HG03045 (cell line): Measurements from ENCODE around the gene SEC16B.
"Not testable (repeated sequence)": the region's sequence is repeated elsewhere in the genome, so short reads cannot be mapped to it uniquely, and the experiment has no call there.

Experiments used
- ATAC-seq: cut with Tn5 transposase; IDR thresholded peaks from one replicate; pipeline ENCODE4 v1.9.1; 2021; ENCODE audit warnings: mild to moderate bottlenecking, moderate library complexity; ENCODE audit not compliant: unreplicated experiment

SEC16B gene

DNA sequence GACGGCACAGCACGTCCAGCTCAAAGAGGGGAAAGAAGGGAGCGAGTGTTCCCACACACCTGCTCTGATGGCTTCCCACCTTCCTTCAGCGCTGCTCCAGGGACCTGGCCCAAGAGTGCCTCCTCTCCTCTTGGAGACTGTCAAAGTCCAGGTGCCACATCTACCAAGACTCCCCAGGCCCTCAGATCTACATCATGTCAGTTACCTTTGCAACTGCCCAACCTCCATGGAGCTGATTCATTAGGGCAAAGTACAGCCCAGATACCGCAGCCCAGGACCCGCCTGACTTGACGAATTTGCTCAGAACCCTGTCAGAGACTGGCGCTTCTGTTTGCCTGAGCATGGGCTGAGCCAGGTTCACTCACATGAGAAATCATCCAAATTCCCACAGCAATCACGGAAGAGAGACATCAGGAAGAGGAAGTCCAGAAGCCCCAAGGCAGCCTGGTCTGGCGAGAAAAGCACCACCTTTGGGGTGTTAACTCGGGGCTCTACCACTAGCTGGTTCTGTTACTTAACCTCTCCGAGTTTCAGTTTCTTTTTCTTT lies at the start of gene SEC16B:
Gene SEC16B (minus strand): TSS at position 234 of the 547 bp plus-strand sequence. CDS start 2,077 bp downstream, outside the sequence.
- no peak for ATAC-seq

DNA sequence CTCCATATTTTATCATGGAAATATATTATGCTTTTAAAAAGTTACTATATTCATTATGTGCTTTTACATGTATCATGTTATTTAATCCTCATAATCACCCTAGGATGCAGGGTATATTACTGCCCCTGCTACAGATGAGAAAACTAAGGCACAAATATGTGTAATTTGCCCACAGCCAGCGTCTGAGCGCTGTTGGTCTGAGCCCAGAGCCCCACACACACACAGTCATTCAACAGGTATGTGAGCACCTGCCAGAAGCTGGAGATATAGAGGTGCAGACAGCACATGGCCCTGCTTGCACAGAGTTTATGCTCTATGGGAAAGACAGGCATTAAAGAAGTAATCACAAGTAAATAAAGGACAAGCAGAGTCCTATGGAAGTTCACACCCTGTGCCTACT lies 49.8 kb upstream of the SEC16B start:
- ATAC-seq: no peak

DNA sequence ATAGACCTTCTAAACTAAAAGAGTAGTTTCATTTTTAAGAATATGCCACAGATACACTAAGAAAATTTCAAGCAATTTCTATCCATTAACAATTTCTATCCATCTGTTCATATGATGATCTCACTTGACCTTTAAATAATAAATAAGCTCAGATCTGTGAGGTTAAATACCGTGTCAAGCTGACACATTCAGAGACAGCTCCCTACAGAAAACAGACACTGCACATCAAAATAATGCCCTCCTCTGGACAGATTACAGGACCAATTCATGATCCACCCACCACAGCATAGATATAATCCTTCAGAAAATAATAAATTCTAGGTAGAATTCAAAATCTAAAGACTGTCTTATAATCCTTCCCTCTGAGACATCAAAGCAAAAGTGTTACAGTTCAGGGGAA lies 49.4 kb upstream of the SEC16B start:
- ATAC-seq: no peak

DNA sequence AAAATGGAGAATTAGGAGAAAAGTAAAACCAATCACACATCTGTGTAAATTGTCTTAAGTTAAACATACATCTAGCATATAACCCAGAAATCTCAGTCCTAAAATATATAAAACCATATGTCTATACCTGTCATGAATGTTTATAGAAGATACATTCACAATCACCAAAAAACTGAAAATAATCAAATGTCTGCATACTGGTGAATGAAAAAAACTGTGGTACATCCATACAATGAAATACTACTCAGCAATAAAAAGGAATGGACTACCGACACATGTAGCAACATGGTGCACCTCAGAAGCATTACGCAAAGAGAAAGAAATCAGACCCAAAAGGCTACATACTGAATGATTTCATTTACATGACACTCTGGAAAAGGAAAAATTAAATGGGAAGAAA lies 47.7 kb upstream of the SEC16B start:
- no peak for ATAC-seq

DNA sequence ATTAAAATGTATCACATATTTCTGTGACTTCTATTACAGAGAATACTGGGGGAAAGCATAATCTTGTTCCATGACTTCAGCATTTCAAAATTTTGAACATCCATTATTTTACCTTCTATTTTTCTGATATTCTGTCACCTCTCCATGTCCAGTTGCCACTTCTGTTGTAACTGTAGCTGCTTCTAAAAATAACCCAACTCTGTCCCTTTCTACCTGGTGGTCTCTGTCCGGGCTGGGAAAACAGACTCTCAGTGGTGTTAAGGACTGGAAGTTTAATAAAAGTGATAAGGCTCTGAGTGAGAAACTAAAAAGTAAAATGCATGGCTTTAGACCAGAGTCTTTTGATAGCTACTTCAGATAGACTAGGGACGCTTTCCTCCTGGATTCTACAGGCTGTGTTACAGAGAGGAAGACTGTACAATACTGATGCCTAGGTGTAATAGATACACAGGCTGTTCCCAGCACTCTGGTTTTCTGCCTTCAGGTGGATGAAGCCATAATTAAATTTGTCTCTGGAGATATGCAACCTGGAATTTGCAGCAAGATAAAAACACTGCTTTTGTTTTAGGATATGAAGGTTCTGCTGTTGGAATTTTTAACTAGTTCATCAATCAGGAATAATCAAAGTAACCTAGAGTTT lies 42.1 kb upstream of the SEC16B start:
- ATAC-seq: no peak

GRCh38 chr1:178011465-178011828 lies 41.6 kb upstream of the SEC16B start:
- ATAC-seq: no peak

DNA sequence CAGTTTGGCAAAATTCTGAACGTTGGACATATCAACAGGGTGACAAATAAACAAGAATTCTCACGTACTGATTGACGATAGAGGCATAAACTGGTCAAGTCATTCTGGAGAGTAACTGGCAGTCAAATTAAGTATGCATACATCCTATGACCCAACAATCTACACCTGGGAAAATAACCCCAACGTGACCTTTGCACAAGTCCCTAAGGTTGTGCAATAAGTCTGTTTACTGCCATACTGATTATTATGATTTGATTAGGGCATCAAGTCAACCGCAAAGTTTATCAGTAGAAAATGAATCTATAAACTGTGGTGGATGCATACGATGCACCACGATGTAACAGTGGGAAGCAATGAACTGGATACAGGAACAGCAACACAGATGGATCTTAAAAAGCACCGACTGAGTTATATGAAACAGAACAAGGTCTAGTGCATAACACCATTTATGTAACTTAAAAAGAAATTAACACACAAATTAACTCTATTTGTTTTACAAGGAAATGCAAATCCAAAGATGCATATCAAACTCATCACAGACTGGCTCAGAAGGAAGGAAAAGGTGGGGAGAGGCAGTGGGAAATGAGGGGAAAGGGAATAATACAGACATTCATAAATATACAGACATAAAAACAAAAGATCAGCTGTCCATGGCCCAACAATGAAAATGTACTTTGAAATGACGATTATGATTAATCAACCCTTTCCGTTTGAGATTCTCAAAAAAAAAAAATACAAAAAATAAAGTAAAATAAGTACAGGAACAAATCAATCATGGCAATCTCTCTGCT lies 41.0 kb upstream of the SEC16B start:
- ATAC-seq: no peak

DNA sequence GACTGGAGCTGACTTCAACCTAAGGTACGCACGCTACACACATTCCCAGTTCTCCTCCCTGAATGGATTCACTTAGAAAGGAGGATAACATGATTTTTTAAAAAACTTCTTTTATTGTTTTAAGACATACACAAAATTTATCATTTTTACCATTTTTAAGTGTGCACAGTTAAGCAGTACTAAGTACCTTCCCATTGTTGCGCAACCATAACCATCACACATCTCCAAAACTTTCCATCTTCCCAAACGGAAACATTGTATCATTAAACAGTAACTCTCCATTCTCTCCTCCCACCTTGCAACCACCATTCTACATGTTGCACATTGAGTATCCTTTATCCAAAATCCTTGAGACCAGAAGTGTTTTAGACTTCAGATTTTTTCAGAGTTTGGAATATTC lies 36.2 kb upstream of the SEC16B start:
- no peak for ATAC-seq

GRCh38 chr1:178005450-178005849 lies 35.6 kb upstream of the SEC16B start:
- ATAC-seq: no peak

GRCh38 chr1:178004926-178005391 lies 35.1 kb upstream of the SEC16B start:
- no peak for ATAC-seq

DNA sequence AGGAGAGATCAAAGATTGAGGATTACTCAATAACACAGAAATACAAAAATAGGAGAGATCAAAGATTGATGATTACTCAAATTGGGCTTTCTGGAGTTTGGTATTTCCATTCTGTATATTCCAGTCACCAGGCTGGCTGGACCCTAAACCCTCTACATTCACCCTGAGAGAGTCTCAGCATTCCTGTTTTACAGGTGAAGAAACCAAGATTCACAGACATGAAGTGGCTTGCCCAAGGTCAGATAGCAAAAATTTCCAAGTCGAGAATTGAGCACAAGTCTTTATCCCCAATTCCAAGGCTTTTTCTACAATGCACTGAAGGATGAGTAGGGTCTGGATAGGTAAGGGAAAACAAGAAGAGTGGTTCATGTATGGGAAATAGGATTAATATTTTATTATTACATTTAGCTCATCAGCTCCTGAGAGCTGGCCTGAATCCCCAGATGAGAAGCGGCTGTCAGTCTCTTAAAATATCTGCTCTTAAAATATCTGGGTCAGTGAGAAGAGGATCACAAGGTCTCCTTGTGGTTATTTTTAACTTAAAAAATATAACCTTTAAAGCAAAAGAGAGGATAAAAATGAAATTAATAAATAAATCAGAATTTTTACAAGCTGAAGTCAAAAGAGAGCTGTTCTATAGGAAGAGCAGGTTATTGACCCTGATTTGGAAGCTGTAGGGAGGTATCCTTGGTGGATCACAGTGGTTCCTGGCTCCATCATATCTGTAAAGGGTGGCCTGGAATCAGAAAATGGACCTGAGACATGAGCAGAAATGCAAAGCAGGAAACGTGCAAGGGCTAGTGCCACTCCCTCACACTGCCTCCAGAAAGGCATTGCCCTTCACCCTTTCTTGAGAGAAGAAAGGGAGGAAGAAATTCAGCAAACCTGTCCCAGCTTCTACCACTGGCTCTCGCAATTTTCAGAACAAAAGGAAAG lies 29.1 kb upstream of the SEC16B start:
- ATAC-seq: no peak

GRCh38 chr1:177996957-177997356 lies 27.1 kb upstream of the SEC16B start:
- ATAC-seq: no peak

DNA sequence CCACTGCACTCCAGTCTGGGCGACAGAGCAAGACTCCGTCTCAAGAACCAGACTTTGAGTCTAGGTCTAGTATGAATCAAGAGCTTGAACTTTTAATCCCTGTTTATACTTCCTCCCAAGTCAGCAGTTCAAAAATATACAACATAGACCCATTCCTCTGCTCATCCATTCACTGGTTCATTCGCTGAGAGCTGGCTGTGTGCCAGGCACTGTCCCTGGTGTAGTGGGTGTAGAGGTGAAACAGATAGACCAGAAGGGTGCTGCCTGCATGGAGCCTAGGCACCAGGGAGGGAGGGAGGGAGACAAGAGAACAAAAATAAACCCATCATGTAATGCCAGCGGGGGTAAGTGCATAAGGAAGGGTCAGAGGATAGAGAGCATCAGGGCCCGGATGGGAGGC lies 25.5 kb upstream of the SEC16B start:
- ATAC-seq: no peak

DNA sequence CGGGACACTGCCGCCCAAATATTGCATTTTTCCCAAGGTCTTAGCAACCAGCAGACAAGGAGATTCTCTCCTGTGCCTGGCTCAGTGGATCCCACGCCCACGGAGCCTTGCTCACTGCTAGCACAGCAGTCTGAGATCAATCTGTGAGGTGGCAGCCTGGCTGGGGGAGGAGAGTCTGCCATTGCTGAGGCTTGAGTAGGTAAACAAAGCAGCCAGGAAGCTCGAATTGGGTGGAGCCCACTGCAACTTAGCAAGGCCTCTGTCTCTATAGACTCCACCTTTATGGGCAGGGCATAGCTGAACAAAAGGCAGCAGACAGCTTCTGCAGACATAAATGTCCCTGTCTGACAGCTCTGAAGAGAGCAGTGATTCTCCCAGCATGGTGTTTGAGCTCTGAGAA lies 16.4 kb upstream of the SEC16B start:
- not testable (repeated sequence) for ATAC-seq

- ATAC-seq: no peak
These were observed 14.9 kb upstream of the SEC16B start for GRCh38 chr1:177984761-177985160.

DNA sequence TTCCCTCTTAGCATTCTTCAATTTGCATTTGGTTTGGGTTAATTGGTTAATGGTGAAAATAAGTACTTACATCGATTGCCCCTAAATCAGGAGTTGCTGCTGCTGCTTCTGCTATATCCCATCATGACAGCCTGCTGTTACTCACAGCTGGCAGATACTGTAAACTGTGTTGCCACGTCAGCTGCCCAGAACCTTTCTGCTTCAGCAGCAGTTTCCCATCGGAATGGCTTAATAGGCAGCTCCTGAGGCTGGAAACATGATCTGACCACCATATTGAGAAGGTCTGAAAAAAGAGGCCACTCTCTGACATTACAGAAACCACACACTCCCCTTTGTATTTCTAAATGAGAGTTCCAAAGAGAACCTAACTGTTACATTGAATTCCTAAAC lies 14.3 kb upstream of the SEC16B start:
- no peak for ATAC-seq

- ATAC-seq: no peak
These were observed 13.8 kb upstream of the SEC16B start for GRCh38 chr1:177983482-177984135.

DNA sequence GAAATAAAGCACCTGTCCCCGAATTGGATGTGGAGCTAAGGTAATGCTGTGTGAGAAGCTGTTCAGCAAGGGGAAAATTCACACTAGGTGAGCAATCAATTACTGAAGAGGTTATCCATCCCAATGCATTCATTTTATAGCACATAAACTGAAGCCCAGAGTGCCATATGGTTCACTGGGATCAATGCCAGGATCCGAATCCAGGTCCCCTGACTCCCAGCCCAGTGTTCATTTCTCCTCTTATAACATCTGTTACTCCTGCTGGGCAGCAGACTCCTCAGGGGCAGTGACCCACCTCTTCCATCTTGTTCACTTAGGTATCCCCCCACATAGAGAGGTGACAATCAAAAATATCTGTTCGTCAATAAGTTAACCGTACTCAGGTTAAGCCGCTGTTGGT lies 13.2 kb upstream of the SEC16B start:
- ATAC-seq: no peak

DNA sequence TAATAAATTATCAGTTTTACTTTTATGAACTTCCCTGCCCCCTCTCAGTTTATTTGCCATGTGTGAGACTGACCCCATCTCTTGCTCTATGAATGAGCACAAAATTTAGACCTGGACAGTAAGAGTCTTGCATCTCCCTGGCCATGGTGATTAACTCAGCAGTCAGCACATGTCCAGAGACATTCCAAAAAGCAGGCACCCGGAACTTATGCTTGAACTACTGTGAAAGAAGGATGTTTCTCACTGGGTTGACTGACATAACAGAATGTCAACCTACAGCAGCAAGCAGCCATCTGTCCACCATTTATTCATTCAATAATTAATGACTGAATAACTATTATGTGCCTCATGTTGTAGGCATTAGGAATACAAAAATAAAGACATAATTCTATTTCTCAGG lies 11.3 kb upstream of the SEC16B start:
- no peak for ATAC-seq

GRCh38 chr1:177979272-177979671 lies 9.4 kb upstream of the SEC16B start:
- ATAC-seq: no peak

GRCh38 chr1:177978530-177978929 lies 8.7 kb upstream of the SEC16B start:
- no peak for ATAC-seq
